Measurements from ENCODE around the gene SPATA4. TPM values are rescaled to one million over a fixed set of nuclear protein-coding genes. Genes with fewer than 3 reads are reported as not detected.

Gene SPATA4
- total RNA-seq, 4 donors from 2014 or later = 0.46 to 0.64 TPM; not detected in 2

DNA sequence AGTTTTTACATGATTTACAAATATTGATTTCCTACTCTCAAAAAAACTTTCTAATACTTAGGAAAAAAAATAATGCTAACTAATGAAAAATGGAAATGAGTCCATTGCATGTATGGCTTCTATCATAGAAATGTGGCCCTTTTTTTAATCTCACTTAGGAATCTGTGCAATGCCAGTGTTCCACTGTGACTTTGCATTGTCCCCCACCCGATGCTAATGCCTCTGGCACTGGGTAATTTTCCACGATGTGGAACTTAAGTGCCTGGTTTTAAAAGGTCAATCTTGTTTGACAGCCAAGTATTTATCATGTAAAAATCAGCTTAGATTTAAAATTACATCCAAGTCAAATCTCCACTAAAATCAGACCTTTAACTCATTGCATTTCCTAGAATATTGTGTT is 53.1 kb downstream of the SPATA4 start:
- H3K9me3 ChIP-seq = no peaks in the 10 kb centered on the region
- WGBS, 2 donors (ENCODE audit: low coverage in 1 of 2) = 58 to 77% methylated on average over 2 of the region's 2 CpGs
- no peak for ATAC-seq
- H3K27ac ChIP-seq = no peak overlapping the region
- H3K36me3 ChIP-seq = no peaks in the 10 kb centered on the region
- TF ChIP-seq POLR2AphosphoS5 (IDR thresholded peaks at IDR 0.05) = no peak
- TF ChIP-seq POLR2A (IDR thresholded peaks at IDR 0.05) = no peak
- no peak for TF ChIP-seq EP300 (IDR thresholded peaks at IDR 0.05)
- TF ChIP-seq, protein P1, sequence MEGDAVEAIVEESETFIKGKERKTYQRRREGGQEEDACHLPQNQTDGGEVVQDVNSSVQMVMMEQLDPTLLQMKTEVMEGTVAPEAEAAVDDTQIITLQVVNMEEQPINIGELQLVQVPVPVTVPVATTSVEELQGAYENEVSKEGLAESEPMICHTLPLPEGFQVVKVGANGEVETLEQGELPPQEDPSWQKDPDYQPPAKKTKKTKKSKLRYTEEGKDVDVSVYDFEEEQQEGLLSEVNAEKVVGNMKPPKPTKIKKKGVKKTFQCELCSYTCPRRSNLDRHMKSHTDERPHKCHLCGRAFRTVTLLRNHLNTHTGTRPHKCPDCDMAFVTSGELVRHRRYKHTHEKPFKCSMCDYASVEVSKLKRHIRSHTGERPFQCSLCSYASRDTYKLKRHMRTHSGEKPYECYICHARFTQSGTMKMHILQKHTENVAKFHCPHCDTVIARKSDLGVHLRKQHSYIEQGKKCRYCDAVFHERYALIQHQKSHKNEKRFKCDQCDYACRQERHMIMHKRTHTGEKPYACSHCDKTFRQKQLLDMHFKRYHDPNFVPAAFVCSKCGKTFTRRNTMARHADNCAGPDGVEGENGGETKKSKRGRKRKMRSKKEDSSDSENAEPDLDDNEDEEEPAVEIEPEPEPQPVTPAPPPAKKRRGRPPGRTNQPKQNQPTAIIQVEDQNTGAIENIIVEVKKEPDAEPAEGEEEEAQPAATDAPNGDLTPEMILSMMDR (IDR thresholded peaks at IDR 0.05) = no peak
- H3K4me3 ChIP-seq = no peak overlapping the region
- no peaks in the 10 kb centered on the region for H3K4me1 ChIP-seq
- no peaks in the 10 kb centered on the region for H3K27me3 ChIP-seq

DNA sequence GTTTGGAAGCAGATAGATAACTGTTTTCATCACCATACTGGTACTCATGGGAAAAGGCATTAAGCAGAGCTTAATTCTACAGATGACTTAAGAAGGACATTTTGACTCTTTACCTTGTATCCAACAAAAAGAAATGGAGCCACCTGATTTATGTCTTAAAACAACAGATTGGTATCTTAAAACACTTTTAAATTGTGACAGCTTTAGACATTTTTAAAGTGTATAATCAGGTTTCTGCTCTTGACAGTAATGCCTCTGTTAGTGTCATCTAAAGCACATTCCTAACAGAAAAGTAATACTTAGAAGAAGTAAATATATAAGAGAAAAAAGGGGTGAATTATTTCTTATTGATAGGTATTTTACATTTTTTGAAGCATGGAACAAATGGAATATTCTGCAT is 55.9 kb downstream of the SPATA4 start:
- no peaks in the 10 kb centered on the region for H3K4me1 ChIP-seq
- no peaks in the 10 kb centered on the region for H3K36me3 ChIP-seq
- no peak for TF ChIP-seq POLR2AphosphoS5 (IDR thresholded peaks at IDR 0.05)
- TF ChIP-seq POLR2A (IDR thresholded peaks at IDR 0.05) = no peak
- TF ChIP-seq, protein P1 (IDR thresholded peaks at IDR 0.05) = no peak
- TF ChIP-seq EP300 (IDR thresholded peaks at IDR 0.05) = no peak
- no peaks in the 10 kb centered on the region for H3K9me3 ChIP-seq
- no peaks in the 10 kb centered on the region for H3K27me3 ChIP-seq
- no peak for ATAC-seq
- H3K27ac ChIP-seq = no peak overlapping the region
- H3K4me3 ChIP-seq = no peak overlapping the region

DNA sequence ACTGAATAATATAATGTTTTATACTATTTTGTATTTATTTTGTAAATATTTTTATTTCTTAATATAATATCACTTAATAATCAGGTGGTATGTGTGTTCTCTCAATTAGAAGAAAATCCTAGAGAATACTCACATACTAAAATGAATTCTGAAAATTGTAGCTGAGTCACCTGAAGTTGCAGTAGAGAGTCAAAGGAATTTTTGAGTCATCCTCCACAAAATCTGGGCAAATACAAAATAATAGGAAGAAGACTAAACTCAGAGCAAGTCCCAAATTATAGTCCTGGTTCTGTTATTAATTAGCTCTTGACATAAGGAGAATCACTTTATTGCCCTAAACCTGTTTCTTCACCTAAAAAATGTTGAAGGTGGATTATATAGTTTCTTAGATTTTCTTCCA is 57.8 kb downstream of the SPATA4 start:
- no peaks in the 10 kb centered on the region for H3K4me1 ChIP-seq
- H3K27ac ChIP-seq = no peak overlapping the region
- no peak overlapping the region for H3K4me3 ChIP-seq
- no peak for ATAC-seq
- no peaks in the 10 kb centered on the region for H3K27me3 ChIP-seq
- TF ChIP-seq POLR2A (IDR thresholded peaks at IDR 0.05) (no peak), EP300 (IDR thresholded peaks at IDR 0.05) (no peak), POLR2AphosphoS5 (IDR thresholded peaks at IDR 0.05) (no peak)
- TF ChIP-seq, protein P1 (IDR thresholded peaks at IDR 0.05) = no peak
- no peaks in the 10 kb centered on the region for H3K9me3 ChIP-seq
- H3K36me3 ChIP-seq = no peaks in the 10 kb centered on the region

DNA sequence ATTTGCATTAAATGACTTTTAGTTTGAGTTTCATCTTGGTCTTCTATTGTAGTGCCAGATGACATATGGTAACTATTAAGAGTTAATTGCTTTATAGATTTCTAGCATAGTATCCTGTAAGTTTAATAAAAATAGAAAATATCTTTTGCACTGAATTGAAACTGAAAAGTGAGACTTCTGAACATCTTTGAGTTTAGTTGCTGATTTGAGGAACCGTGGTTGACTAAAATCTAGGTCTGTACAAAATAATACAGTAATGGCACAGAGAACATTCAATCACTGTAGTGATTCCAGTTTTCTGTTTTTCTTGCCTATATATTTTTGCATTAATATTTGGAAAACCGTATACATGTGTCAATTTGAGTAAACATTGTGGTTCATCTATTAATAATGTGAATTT is 60.7 kb downstream of the SPATA4 start:
- Histone ChIP-seq H3K27me3 (no peaks in the 10 kb centered on the region), H3K9me3 (no peaks in the 10 kb centered on the region), H3K27ac (no peak overlapping the region), H3K4me1 (no peaks in the 10 kb centered on the region), H3K36me3 (no peaks in the 10 kb centered on the region), H3K4me3 (no peak overlapping the region)
- TF ChIP-seq, protein P1 (IDR thresholded peaks at IDR 0.05) = no peak
- TF ChIP-seq EP300 (IDR thresholded peaks at IDR 0.05) (no peak), POLR2AphosphoS5 (IDR thresholded peaks at IDR 0.05) (no peak), POLR2A (IDR thresholded peaks at IDR 0.05) (no peak)
- WGBS, 2 donors (ENCODE audit: low coverage in 1 of 2) = 69 to 74% methylated on average over 2 of the region's 2 CpGs
- no peak for ATAC-seq

Other genes with a start within 250 kb of the SPATA4 start
- 10 to 100 TPM in 1 of 4 donors, 1 to 10 TPM in 3; 4.0 to 14.6 (median 4.7) TPM for gene WDR17, start 129.7 kb downstream of the SPATA4 start, total RNA-seq
- 10 to 100 TPM; 21.8 to 69.1 (median 25.9) TPM for gene ASB5, start 73.6 kb upstream of the SPATA4 start, total RNA-seq
- gene SPCS3, start 124.4 kb upstream of the SPATA4 start, total RNA-seq = 10 to 100 TPM; 32.6 to 73.1 (median 57.5) TPM